ENCODE results near the gene SEMA6A.

The SEMA6A gene

DNA sequence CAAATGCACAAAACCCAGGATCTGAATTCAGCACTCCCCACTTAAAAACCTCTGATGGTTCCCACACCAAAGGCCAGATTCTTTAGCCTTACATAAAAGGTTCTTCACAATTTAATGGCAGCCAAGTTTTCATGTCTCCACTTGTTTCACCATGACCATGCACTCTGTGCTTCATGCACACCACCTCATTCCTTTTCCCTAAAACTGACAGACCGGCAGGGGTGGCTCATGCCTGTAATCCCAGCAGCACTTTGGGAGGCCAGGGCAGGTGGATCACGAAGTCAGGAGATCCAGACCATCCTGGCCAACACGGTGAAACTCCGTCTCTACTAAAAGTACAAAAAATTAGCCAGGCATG, 150.4 kb downstream of the SEMA6A start:
- no peak overlapping the region for H3K4me3 ChIP-seq (ENCODE audit: low read depth, low read length)
- TF ChIP-seq, protein P1, sequence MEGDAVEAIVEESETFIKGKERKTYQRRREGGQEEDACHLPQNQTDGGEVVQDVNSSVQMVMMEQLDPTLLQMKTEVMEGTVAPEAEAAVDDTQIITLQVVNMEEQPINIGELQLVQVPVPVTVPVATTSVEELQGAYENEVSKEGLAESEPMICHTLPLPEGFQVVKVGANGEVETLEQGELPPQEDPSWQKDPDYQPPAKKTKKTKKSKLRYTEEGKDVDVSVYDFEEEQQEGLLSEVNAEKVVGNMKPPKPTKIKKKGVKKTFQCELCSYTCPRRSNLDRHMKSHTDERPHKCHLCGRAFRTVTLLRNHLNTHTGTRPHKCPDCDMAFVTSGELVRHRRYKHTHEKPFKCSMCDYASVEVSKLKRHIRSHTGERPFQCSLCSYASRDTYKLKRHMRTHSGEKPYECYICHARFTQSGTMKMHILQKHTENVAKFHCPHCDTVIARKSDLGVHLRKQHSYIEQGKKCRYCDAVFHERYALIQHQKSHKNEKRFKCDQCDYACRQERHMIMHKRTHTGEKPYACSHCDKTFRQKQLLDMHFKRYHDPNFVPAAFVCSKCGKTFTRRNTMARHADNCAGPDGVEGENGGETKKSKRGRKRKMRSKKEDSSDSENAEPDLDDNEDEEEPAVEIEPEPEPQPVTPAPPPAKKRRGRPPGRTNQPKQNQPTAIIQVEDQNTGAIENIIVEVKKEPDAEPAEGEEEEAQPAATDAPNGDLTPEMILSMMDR (IDR thresholded peaks at IDR 0.05; ENCODE audit: low read depth, low read length) = no peak
- H3K27me3 ChIP-seq (ENCODE audit: insufficient read depth, low read depth, severe bottlenecking) = no peaks in the 10 kb centered on the region
- no peaks in the 10 kb centered on the region for H3K36me3 ChIP-seq
- H3K27ac ChIP-seq = no peak overlapping the region
- no peak for DNase-seq
- no peaks in the 10 kb centered on the region for H3K9me3 ChIP-seq (ENCODE audit: severe bottlenecking)

- no peak for DNase-seq
- TF ChIP-seq, protein P1 (IDR thresholded peaks at IDR 0.05; ENCODE audit: low read depth, low read length) = no peak
- no peaks in the 10 kb centered on the region for H3K9me3 ChIP-seq (ENCODE audit: severe bottlenecking)
- H3K27me3 ChIP-seq (ENCODE audit: insufficient read depth, low read depth, severe bottlenecking) = no peaks in the 10 kb centered on the region
- no peak overlapping the region for H3K4me3 ChIP-seq (ENCODE audit: low read depth, low read length)
- no peak overlapping the region for H3K27ac ChIP-seq
- H3K36me3 ChIP-seq = no peaks in the 10 kb centered on the region
Observed at GRCh38 chr5:116423587-116424257, 150.9 kb downstream of the SEMA6A start.

- no peaks in the 10 kb centered on the region for H3K27me3 ChIP-seq (ENCODE audit: insufficient read depth, low read depth, severe bottlenecking)
- H3K27ac ChIP-seq = no peak overlapping the region
- H3K36me3 ChIP-seq = no peaks in the 10 kb centered on the region
- H3K4me3 ChIP-seq (ENCODE audit: low read depth, low read length) = no peak overlapping the region
- DNase-seq = no peak
- TF ChIP-seq, protein P1 (IDR thresholded peaks at IDR 0.05; ENCODE audit: low read depth, low read length) = no peak
- no peaks in the 10 kb centered on the region for H3K9me3 ChIP-seq (ENCODE audit: severe bottlenecking)
Observed at GRCh38 chr5:116423141-116423540, 151.5 kb downstream of the SEMA6A start.

GRCh38 chr5:116421080-116421629, 153.5 kb downstream of the SEMA6A start:
- DNase-seq = no peak
- H3K27me3 ChIP-seq (ENCODE audit: insufficient read depth, low read depth, severe bottlenecking) = no peaks in the 10 kb centered on the region
- no peak overlapping the region for H3K27ac ChIP-seq
- TF ChIP-seq, protein P1 (IDR thresholded peaks at IDR 0.05; ENCODE audit: low read depth, low read length) = no peak
- H3K9me3 ChIP-seq (ENCODE audit: severe bottlenecking) = no peaks in the 10 kb centered on the region
- H3K4me3 ChIP-seq (ENCODE audit: low read depth, low read length) = no peak overlapping the region
- no peaks in the 10 kb centered on the region for H3K36me3 ChIP-seq

DNA sequence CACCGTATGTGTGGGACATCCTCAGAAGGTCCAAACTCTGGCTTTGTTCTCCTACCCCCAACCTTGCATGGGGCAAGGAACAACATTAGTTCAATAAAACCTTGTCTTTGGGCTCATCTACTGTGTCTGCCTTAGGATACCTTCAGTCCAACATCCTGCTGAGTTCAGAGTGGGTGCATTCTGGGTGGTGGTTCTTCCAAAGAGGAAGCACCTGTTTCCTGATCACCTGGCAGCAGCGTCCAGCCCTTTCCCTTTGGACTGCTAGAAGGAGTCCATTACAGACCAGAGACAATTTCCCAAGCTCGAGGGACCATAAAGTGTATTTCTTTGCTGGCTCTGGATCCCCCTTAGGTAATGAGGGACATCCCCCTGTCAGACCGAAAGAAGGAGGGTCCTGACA, 154.1 kb downstream of the SEMA6A start:
- no peak for DNase-seq
- Histone ChIP-seq H3K27ac (no peak overlapping the region), H3K9me3 (ENCODE audit: severe bottlenecking) (no peaks in the 10 kb centered on the region), H3K4me3 (ENCODE audit: low read depth, low read length) (no peak overlapping the region), H3K36me3 (no peaks in the 10 kb centered on the region), H3K27me3 (ENCODE audit: insufficient read depth, low read depth, severe bottlenecking) (no peaks in the 10 kb centered on the region)
- TF ChIP-seq, protein P1 (IDR thresholded peaks at IDR 0.05; ENCODE audit: low read depth, low read length) = no peak

- Histone ChIP-seq H3K9me3 (ENCODE audit: severe bottlenecking) (no peaks in the 10 kb centered on the region), H3K36me3 (no peaks in the 10 kb centered on the region)
- TF ChIP-seq, protein P1 (IDR thresholded peaks at IDR 0.05; ENCODE audit: low read depth, low read length) = no peak
Observed at GRCh38 chr5:116419258-116419657, 155.4 kb downstream of the SEMA6A start.

More at GRCh38 chr5:116419258-116419657, 155.4 kb downstream of the SEMA6A start:
- no peak for DNase-seq
- H3K27ac ChIP-seq = no peak overlapping the region
- no peak overlapping the region for H3K4me3 ChIP-seq (ENCODE audit: low read depth, low read length)
- H3K27me3 ChIP-seq (ENCODE audit: insufficient read depth, low read depth, severe bottlenecking) = no peaks in the 10 kb centered on the region
